ENCODE measurements around the gene C17orf107. TPM values are rescaled to one million over a fixed set of nuclear protein-coding genes. Genes with fewer than 3 reads are reported as not detected.
"Not testable (repeated sequence)": the region's sequence is repeated elsewhere in the genome, so short reads cannot be mapped to it uniquely, and the experiment has no call there.

C17orf107 gene
- total RNA-seq = 0.88 and 1.6 TPM in 2 replicates

DNA sequence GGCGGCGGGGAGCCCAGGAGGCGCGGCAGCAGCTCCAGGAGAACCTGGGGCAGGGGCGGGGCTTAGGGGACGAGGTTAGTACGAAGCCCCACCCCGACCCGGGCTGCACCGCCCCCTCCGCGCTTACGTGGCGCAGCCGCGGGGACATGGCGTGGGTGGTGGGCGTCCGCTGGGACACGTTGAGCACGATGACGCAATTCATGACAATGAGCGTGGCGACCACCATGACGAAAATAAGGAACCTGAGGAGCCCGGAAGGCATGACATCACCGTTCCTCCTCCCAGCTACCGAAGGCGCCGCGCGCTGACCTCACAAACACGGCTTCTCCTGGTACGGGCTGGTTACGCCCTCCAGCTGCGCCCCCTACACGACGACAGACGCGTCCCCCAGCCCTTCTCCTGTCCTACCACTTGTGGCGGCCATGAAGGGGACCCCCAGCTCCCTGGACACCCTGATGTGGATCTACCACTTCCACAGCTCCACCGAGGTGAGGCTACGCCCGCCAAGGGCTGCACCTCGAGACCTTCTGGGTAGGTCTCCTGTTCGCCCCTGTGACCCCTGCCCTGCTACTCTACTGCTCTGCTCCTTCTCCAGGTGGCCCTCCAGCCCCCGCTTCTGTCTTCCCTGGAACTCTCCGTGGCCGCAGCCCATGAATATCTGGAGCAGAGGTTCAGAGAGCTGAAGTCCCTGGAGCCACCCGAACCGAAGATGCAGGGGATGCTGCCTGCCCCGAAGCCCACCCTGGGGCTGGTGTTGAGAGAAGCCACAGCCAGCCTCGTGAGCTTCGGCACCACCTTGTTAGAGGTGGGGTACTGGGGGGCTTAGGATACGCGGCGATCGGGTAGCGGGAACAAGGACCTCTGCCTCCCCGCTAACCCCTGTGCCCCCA is at the start of gene C17orf107:
Gene C17orf107, plus strand, starts transcription at position 196 of the 890 bp plus-strand sequence. Its CDS starts 227 bp downstream, at position 423.
- DNase-seq (ENCODE audit: extremely low read depth, low read depth, low spot score) = no peak

- DNase-seq (ENCODE audit: extremely low read depth, low read depth, low spot score) = no peak
These were observed 49.1 kb upstream of the C17orf107 start for GRCh38 chr17:4850246-4850645.

DNA sequence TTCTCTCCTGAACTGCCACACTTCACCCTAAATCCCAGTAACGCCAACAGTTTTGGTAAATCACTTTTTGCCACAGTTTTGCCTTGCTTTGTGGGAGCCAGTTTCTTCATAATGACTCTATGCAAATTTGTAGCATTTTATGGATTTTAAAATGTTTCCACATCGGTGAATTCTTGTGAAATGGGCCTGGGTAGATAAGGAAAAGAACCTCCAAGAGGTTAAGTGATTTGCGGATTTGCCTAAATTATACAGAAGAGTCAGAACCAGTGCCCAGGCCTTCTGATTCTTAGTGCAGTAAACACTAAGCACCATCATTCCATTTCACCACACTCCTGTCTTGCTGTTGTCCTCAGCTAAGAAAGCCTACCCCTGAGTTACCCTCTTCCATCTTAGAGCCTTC is 48.3 kb upstream of the C17orf107 start:
- no peak for DNase-seq (ENCODE audit: extremely low read depth, low read depth, low spot score)

GRCh38 chr17:4852567-4853207 is 46.6 kb upstream of the C17orf107 start:
- DNase-seq (ENCODE audit: extremely low read depth, low read depth, low spot score) = no peak

- DNase-seq (ENCODE audit: extremely low read depth, low read depth, low spot score) = no peak
These were observed 46.1 kb upstream of the C17orf107 start for GRCh38 chr17:4853208-4853671.

- no peak for DNase-seq (ENCODE audit: extremely low read depth, low read depth, low spot score)
These were observed 45.1 kb upstream of the C17orf107 start for GRCh38 chr17:4854111-4854681.

DNA sequence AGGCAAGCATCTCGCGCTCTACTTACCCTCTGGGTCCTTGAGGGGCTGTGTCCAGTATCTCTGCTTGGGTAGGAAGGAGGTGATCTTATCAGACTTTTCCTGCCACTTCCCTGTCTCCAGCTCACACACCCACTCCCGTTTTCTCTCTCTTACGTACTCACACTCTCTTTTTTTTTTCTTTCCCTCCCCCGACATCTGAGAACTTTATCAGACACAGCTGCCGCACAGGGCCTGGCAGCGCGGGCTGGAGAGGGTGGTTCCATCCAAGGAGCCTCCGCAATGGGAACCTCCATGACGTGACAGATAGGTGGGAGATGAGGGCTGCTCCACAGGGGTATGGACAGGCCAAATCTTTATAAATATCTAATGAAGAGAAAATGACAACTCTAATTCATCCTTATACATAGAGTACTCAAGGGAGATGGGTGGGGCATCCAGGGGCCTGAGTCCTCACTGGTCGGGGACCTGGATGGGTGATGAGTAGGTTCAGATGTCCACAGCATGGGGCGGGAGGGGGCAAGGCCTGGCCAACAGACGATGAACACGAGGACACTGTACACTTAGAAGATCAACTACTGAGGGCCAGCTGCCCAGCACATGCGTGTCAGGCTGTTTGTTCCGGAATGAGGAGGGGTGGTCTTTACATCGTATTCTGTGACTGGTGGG is 42.9 kb upstream of the C17orf107 start:
- DNase-seq (ENCODE audit: extremely low read depth, low read depth, low spot score) = no peak

DNA sequence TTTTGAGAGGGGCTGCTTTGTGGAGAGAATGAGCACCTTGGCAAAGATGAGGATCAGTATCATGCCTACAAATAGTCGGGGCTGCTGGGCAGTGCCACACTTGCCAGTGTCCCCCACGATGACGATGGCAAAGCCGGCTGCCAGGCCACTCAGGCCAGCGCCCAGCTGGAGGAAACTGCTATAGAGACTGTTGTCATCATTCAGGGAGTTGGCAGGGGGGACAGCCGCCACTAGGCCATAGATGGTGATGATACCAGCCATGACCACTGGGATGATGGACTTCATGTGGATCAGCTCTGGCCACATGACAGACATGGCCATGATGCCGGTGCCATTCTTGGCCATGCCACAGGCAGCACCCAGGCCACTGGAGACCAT is 42.4 kb upstream of the C17orf107 start:
- no peak for DNase-seq (ENCODE audit: extremely low read depth, low read depth, low spot score)

- DNase-seq (ENCODE audit: extremely low read depth, low read depth, low spot score) = not testable (repeated sequence)
These were observed 42.0 kb upstream of the C17orf107 start for GRCh38 chr17:4857347-4857746.

DNA sequence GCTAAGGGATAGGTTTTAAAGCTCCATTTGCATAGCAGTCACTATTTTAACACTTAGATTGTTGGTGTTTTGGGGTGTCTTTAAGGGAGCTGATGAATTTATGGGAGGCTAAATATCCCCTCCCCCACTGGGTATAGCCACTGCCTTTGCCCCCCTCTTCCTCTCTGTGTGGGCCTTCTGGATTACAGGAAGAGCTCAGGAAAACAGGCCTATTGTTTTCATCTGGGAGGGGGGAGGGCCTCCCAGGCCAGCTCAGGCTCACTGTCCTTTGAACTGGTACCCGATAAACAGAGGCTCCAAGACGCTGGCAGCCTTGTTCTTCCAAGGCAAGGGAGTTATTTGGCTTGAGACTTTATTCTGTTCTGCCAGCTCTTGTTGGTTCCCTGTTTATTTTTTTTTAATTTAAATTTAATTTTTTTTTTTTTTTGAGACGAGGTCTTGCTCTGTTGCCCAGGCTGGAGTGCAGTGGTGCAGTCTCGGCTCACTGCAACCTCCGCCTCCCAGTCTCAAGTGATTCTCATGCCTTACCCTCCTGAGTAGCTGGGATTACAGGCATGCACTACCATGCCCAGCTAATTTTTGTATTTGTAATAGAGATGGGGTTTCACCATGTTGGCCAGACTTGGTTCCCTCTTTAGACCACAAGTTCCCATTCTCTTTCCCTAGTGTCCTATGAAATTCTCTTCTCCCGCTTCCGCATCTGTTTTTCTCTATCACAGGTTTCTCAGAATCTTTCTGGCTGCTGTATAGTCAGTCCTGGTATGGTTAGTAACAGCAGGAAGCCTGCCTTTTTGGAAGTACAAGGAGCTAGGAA is 41.1 kb upstream of the C17orf107 start:
- peak; percentile 52 for DNase-seq (ENCODE audit: extremely low read depth, low read depth, low spot score)

- DNase-seq (ENCODE audit: extremely low read depth, low read depth, low spot score) = no peak
These were observed 40.5 kb upstream of the C17orf107 start for GRCh38 chr17:4858882-4859260.

GRCh38 chr17:4859816-4860625 is 39.3 kb upstream of the C17orf107 start:
- no peak for DNase-seq (ENCODE audit: extremely low read depth, low read depth, low spot score)

DNA sequence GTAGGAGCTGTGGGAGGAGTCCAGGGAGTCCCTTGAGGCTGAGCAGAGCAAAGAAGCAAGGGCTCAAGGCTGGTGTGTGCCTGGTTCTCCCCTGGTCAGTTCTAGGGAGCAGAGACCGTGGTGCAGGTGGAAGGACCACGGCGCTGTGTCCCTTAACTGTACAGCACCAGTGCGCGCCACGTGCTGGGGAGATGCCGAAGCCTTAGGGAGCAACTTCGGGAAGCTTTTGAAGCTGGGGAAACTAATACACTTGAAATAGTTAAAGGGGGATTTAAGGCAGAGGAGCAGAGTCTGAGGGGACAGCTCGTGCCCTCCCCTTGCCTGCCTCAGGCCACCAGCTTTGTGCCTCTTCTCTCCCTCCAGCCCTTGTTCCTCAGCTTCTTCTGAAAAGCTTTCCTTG is 38.7 kb upstream of the C17orf107 start:
- DNase-seq (ENCODE audit: extremely low read depth, low read depth, low spot score) = no peak

GRCh38 chr17:4861052-4861451 is 38.3 kb upstream of the C17orf107 start:
- no peak for DNase-seq (ENCODE audit: extremely low read depth, low read depth, low spot score)

DNA sequence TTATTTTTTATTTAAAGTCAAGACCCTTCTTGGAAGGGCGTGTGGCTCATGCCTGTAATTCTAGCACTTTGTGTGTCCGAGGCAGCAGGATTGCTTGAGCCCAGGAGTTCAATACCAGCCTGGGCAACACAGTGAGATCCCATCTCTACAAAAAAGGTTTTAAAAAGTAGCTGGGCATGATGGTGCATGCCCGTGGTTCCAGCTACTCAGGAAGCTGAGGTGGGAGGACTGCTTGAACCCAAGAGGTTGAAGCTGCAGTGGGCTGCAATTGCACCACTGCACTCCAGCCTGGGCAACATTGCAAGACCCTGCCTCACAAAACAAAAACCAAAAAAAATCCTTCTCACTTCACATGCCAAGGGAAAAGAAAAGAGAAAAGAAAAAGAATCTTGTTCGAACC is 36.6 kb upstream of the C17orf107 start:
- DNase-seq (ENCODE audit: extremely low read depth, low read depth, low spot score) = no peak

DNA sequence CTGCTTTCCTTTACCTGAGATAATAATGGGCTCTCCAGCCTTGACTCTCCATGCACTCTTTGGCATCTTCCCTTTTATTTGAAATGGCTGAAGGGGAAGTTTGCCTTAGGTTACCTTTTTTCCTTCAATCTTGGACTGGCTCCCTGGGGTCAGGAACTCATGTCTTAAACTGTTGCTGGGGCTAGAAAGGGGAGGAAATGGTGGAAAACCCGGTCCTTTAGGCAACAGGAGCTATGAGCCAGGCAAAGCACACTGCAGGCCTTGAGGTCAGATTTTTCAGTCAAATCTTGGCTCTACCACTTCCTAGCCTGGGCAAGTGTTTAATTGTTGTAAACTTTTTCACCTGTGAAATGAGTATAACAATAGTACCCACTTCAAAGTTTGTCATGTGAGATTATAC is 36.0 kb upstream of the C17orf107 start:
- DNase-seq (ENCODE audit: extremely low read depth, low read depth, low spot score) = no peak

DNA sequence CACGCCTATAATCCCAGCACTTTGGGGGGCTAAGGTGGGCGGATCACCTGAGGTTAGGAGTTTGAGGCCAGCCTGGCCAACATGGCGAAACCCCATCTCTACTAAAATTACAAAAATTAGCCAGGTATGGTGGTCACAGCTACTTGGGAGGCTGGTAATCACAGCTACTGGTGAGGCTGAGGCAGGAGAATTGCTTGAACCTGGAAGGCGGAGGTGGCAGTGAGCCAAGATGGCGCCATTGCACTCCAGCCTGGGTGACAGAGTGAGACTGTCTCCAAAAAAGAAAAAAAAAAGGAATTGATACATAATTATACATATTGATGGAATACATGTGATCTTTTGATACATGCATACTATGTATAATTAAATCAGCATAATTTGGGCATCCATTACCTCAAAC is 31.8 kb upstream of the C17orf107 start:
- not testable (repeated sequence) for DNase-seq (ENCODE audit: extremely low read depth, low read depth, low spot score)

- not testable (repeated sequence) for DNase-seq (ENCODE audit: extremely low read depth, low read depth, low spot score)
These were observed 30.0 kb upstream of the C17orf107 start for GRCh38 chr17:4869058-4869998.

All from glomerular endothelial cell (primary cell).